Stimulated activated naive CD4-positive, alpha-beta T cell treated with Interleukin-2 at 50 U/mL for 16 hours (primary cell): Measurements from ENCODE around the gene LRRC45.
"Not testable (repeated sequence)": the region's sequence is repeated elsewhere in the genome, so short reads cannot be mapped to it uniquely, and the experiment has no call there.

Experiments
- DNase-seq: peaks from one replicate; lab custom pipeline; 2025; lab: John Stamatoyannopoulos, UW

Gene LRRC45

GRCh38 chr17:82035488-82035887 is 12.4 kb downstream of the LRRC45 start:
- no peak for DNase-seq

GRCh38 chr17:82035956-82036633 is 13.0 kb downstream of the LRRC45 start:
- DNase-seq: no peak

- no peak for DNase-seq
Observed at GRCh38 chr17:82036634-82037091, 13.6 kb downstream of the LRRC45 start.

GRCh38 chr17:82037092-82037888 is 14.2 kb downstream of the LRRC45 start, which contains the start of gene DCXR:
Gene DCXR (minus strand): TSS chr17:82037697. CDS start chr17:82037682, 15 bp downstream.
- peak; percentile 97 for DNase-seq

- DNase-seq: no peak
Observed at GRCh38 chr17:82037889-82038195, 14.7 kb downstream of the LRRC45 start.

- DNase-seq: not testable (repeated sequence)
Observed at GRCh38 chr17:82038796-82039409, 15.8 kb downstream of the LRRC45 start.

GRCh38 chr17:82039695-82040299 is 16.7 kb downstream of the LRRC45 start:
- DNase-seq: no peak

- DNase-seq: no peak
Observed at GRCh38 chr17:82041144-82041814, 18.2 kb downstream of the LRRC45 start.

- DNase-seq: no peak
Observed at GRCh38 chr17:82042649-82043048, 19.5 kb downstream of the LRRC45 start.

GRCh38 chr17:82043507-82043906 is 20.4 kb downstream of the LRRC45 start:
- DNase-seq: no peak

GRCh38 chr17:82045936-82046484 is 22.9 kb downstream of the LRRC45 start:
- no peak for DNase-seq

- no peak for DNase-seq
Observed at GRCh38 chr17:82046903-82047302, 23.8 kb downstream of the LRRC45 start.

GRCh38 chr17:82047379-82047778 is 24.3 kb downstream of the LRRC45 start:
- no peak for DNase-seq

- DNase-seq: no peak
Observed at GRCh38 chr17:82047914-82048570, 24.9 kb downstream of the LRRC45 start.

- no peak for DNase-seq
Observed at GRCh38 chr17:82048571-82048971, 25.5 kb downstream of the LRRC45 start.

GRCh38 chr17:82049106-82049505 is 26.0 kb downstream of the LRRC45 start:
- DNase-seq: no peak

GRCh38 chr17:82049521-82049971 is 26.4 kb downstream of the LRRC45 start:
- no peak for DNase-seq

GRCh38 chr17:82050152-82050760 is 27.2 kb downstream of the LRRC45 start:
- DNase-seq: no peak

- no peak for DNase-seq
Observed at GRCh38 chr17:82050761-82051641, 27.9 kb downstream of the LRRC45 start.
